ENCODE measurements around the gene ARHGEF19.
"Not testable (repeated sequence)": the region's sequence is repeated elsewhere in the genome, so short reads cannot be mapped to it uniquely, and the experiment has no call there.

ARHGEF19 gene

GRCh38 chr1:16173447-16174260 is 38.8 kb downstream of the ARHGEF19 start:
- H3K4me1 ChIP-seq (ENCODE audit: insufficient read depth, low read length), result peaks cover 32% of the 10 kb centered on the region
- H3K9me3 ChIP-seq (ENCODE audit: low read length), result no peaks in the 10 kb centered on the region
- no peak overlapping the region for H2AFZ ChIP-seq (ENCODE audit: low read depth, low read length)
- H3K27me3 ChIP-seq (ENCODE audit: insufficient read depth, low read length), result no peaks in the 10 kb centered on the region
- no peaks in the 10 kb centered on the region for H3K36me3 ChIP-seq (ENCODE audit: insufficient read depth, low read length)
- H3K4me3 ChIP-seq (ENCODE audit: low read length), result no peak overlapping the region

DNA sequence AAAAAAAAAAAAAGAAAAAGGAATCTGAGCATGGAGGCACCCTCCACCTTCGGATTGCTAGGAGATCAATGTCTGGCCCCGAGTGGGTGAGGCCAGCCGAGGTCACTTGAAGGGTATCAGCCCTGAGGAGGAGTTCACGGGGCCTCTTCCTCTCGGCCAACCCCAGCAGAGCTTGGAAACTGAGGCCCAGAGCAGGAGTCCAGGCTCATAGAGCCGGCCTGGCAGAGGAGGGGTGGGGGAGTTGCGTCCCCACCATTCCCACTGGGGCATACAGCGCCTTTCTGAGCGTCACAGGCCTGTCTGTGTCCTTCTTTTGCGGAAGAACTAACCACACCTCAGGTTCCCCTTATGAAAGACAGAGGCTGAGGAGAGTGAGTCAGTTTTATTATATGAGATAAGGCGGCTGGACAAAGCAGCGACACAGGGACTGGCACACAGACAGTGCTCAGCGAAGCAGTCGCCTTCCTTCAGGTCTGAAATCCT is 39.4 kb downstream of the ARHGEF19 start:
- no peaks in the 10 kb centered on the region for H3K27me3 ChIP-seq (ENCODE audit: insufficient read depth, low read length)
- H3K36me3 ChIP-seq (ENCODE audit: insufficient read depth, low read length), result no peaks in the 10 kb centered on the region
- no peak overlapping the region for H3K4me3 ChIP-seq (ENCODE audit: low read length)
- no peaks in the 10 kb centered on the region for H3K9me3 ChIP-seq (ENCODE audit: low read length)
- no peak overlapping the region for H2AFZ ChIP-seq (ENCODE audit: low read depth, low read length)
- H3K4me1 ChIP-seq (ENCODE audit: insufficient read depth, low read length), result peaks cover 34% of the 10 kb centered on the region

DNA sequence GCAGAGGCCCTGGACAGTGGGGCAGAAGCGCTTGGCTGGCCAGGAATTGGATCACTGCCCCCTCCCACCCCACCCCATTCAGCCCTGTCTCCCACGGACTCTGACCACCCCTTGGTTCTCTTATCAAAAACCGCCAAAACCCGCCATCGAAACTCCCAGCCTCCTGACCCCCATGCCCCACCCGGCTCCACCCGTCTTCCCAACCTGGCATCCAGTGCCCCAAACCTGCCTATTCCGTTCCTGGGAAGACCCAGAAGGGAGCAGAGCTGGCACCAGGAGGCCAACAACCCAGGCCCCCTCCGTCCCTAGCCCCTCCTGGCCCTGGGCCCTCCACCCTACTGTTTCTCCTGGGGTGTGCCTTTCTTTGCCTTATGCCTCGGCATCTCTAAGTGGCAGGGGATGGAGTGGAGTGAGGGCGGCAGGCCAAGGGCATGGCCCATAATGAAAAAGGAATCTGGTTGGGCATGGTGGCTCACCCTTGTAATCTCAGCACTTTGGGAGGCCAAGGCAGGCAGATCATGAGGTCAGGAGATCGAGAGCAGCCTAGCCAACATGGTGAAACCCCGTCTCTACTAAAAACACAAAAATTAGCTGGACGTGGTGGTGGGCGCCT is 40.1 kb downstream of the ARHGEF19 start:
- Histone ChIP-seq H3K9me3 (ENCODE audit: low read length) (no peaks in the 10 kb centered on the region), H2AFZ (ENCODE audit: low read depth, low read length) (no peak overlapping the region), H3K4me1 (ENCODE audit: insufficient read depth, low read length) (peaks cover 35% of the 10 kb centered on the region), H3K4me3 (ENCODE audit: low read length) (no peak overlapping the region), H3K36me3 (ENCODE audit: insufficient read depth, low read length) (no peaks in the 10 kb centered on the region), H3K27me3 (ENCODE audit: insufficient read depth, low read length) (no peaks in the 10 kb centered on the region)

GRCh38 chr1:16171314-16172151 is 40.9 kb downstream of the ARHGEF19 start:
- Histone ChIP-seq H3K9me3 (ENCODE audit: low read length) (no peaks in the 10 kb centered on the region), H3K36me3 (ENCODE audit: insufficient read depth, low read length) (no peaks in the 10 kb centered on the region), H2AFZ (ENCODE audit: low read depth, low read length) (no peak overlapping the region), H3K4me3 (ENCODE audit: low read length) (no peak overlapping the region), H3K4me1 (ENCODE audit: insufficient read depth, low read length) (peaks cover 33% of the 10 kb centered on the region), H3K27me3 (ENCODE audit: insufficient read depth, low read length) (no peaks in the 10 kb centered on the region)

DNA sequence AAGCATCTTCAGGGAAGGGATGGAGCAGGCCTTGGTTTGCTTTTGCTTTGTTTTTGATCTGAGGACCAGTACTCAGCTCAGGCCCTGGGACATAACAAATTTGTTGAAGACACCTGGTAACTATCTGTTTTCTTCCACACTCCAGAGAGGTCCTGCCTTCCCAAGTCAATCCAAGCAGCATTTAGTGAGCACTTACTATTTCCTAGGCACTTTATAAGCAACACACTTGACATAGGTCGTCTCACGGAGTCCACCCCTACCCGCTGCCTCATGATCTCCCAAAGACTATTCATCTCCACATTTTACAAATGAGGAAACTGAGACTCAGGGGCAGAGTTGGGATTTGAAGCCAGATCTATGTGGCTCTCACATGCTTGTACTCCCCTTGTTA is 42.2 kb downstream of the ARHGEF19 start:
- H3K27me3 ChIP-seq (ENCODE audit: insufficient read depth, low read length), result no peaks in the 10 kb centered on the region
- no peaks in the 10 kb centered on the region for H3K9me3 ChIP-seq (ENCODE audit: low read length)
- H3K36me3 ChIP-seq (ENCODE audit: insufficient read depth, low read length), result no peaks in the 10 kb centered on the region
- H2AFZ ChIP-seq (ENCODE audit: low read depth, low read length), result no peak overlapping the region
- H3K4me3 ChIP-seq (ENCODE audit: low read length), result no peak overlapping the region
- peaks cover 22% of the 10 kb centered on the region for H3K4me1 ChIP-seq (ENCODE audit: insufficient read depth, low read length)

DNA sequence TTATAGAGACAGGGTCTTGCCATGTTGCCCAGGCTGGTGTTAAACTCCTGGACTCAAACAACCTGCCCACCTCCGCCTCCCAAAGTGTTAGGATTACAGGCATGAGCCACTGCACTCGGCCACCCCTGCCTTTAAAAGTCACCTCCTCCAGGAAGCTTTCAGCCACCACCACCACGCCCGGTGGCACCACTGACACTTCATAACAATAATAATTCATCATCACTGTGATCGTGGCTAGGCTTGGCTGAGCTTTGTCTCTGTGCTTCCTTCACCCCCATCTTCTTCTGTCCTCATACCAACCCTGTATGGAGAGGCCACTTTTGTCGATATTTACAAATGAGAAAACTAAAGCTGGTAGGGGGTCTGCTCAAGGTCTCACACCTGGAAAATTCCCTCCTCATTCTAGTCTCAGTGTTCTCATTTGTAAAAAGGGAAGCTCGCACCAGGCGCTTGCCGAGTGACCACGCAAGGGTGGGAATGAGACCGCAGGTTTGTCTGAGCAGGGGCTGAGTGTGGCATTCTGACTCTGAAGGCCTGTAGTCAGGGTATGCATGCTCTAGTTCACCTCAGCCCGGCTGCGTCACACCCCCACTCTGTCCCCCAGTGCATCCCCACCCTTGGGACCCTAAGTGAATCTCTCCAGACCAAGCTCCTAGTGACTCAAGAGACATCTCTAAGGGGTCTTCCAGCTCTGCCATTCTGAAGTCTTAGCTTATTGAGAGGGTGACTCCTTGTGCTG is 43.7 kb downstream of the ARHGEF19 start:
- H3K36me3 ChIP-seq (ENCODE audit: insufficient read depth, low read length), result no peaks in the 10 kb centered on the region
- no peak overlapping the region for H3K4me3 ChIP-seq (ENCODE audit: low read length)
- H3K9me3 ChIP-seq (ENCODE audit: low read length), result no peaks in the 10 kb centered on the region
- H2AFZ ChIP-seq (ENCODE audit: low read depth, low read length), result no peak overlapping the region
- H3K4me1 ChIP-seq (ENCODE audit: insufficient read depth, low read length), result peaks cover 19% of the 10 kb centered on the region
- no peaks in the 10 kb centered on the region for H3K27me3 ChIP-seq (ENCODE audit: insufficient read depth, low read length)

DNA sequence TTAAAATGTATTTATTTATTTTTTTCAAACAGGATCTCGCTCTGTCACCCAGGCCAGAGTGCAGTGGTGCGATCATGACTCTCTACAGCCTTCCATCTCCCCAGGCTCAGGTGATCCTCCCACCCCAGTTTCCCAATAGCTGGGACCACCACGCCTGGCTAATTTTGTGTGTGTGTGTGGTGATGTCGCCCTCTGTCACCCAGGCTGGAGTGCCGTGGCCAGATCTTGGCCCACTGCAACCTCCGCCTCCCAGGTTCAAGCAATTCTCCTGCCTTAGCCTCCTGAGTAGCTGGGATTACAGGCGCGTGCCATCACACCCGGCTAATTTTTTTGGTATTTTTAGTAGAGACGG is 44.3 kb downstream of the ARHGEF19 start:
- H3K4me3 ChIP-seq (ENCODE audit: low read length), result peak overlapping the region; percentile 45
- H3K9me3 ChIP-seq (ENCODE audit: low read length); H2AFZ ChIP-seq (ENCODE audit: low read depth, low read length); H3K27me3 ChIP-seq (ENCODE audit: insufficient read depth, low read length); H3K36me3 ChIP-seq (ENCODE audit: insufficient read depth, low read length): not testable (repeated sequence)
- peaks cover 13% of the 10 kb centered on the region for H3K4me1 ChIP-seq (ENCODE audit: insufficient read depth, low read length)

- Histone ChIP-seq H3K4me1 (ENCODE audit: insufficient read depth, low read length) (peaks cover 13% of the 10 kb centered on the region), H2AFZ (ENCODE audit: low read depth, low read length) (no peak overlapping the region), H3K9me3 (ENCODE audit: low read length) (no peaks in the 10 kb centered on the region), H3K4me3 (ENCODE audit: low read length) (peak overlapping the region; percentile 45), H3K36me3 (ENCODE audit: insufficient read depth, low read length) (no peaks in the 10 kb centered on the region), H3K27me3 (ENCODE audit: insufficient read depth, low read length) (no peaks in the 10 kb centered on the region)
Observed at GRCh38 chr1:16167331-16168143, 44.9 kb downstream of the ARHGEF19 start.

GRCh38 chr1:16166117-16166516 is 46.3 kb downstream of the ARHGEF19 start:
- H3K9me3 ChIP-seq (ENCODE audit: low read length), result no peaks in the 10 kb centered on the region
- no peak overlapping the region for H3K4me3 ChIP-seq (ENCODE audit: low read length)
- no peaks in the 10 kb centered on the region for H3K27me3 ChIP-seq (ENCODE audit: insufficient read depth, low read length)
- no peak overlapping the region for H2AFZ ChIP-seq (ENCODE audit: low read depth, low read length)
- no peaks in the 10 kb centered on the region for H3K36me3 ChIP-seq (ENCODE audit: insufficient read depth, low read length)
- peaks cover 13% of the 10 kb centered on the region for H3K4me1 ChIP-seq (ENCODE audit: insufficient read depth, low read length)

GRCh38 chr1:16165548-16165947 is 46.9 kb downstream of the ARHGEF19 start:
- Histone ChIP-seq H3K4me1 (ENCODE audit: insufficient read depth, low read length) (peaks cover 13% of the 10 kb centered on the region), H3K36me3 (ENCODE audit: insufficient read depth, low read length) (no peaks in the 10 kb centered on the region), H2AFZ (ENCODE audit: low read depth, low read length) (no peak overlapping the region), H3K9me3 (ENCODE audit: low read length) (no peaks in the 10 kb centered on the region), H3K27me3 (ENCODE audit: insufficient read depth, low read length) (no peaks in the 10 kb centered on the region), H3K4me3 (ENCODE audit: low read length) (no peak overlapping the region)

DNA sequence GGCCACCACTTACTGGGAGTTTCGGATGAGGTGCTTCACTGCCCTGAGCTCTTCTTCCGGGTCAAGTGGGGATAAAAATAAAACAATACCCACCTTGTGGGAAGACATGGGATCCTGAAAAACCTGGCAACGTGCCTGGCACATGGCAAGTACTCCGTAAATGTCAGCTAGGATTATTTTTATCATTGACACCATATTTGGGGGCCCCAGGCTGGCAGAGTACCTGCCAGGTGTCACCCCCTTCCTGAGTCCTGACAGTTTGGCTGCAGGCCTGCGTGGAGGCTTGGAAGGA is 47.4 kb downstream of the ARHGEF19 start:
- H3K4me1 ChIP-seq (ENCODE audit: insufficient read depth, low read length), result peaks cover 13% of the 10 kb centered on the region
- H2AFZ ChIP-seq (ENCODE audit: low read depth, low read length), result no peak overlapping the region
- no peak overlapping the region for H3K4me3 ChIP-seq (ENCODE audit: low read length)
- H3K36me3 ChIP-seq (ENCODE audit: insufficient read depth, low read length), result no peaks in the 10 kb centered on the region
- no peaks in the 10 kb centered on the region for H3K27me3 ChIP-seq (ENCODE audit: insufficient read depth, low read length)
- H3K9me3 ChIP-seq (ENCODE audit: low read length), result no peaks in the 10 kb centered on the region
